H1 (cell line): ENCODE data around the gene NFATC1. TPM values are rescaled to one million over a fixed set of nuclear protein-coding genes. Genes with fewer than 3 reads are reported as not detected.

Source experiments
- CTCF ChIA-PET: fragments of 300-600 bp; sonication (Branson Sonifier 250); formaldehyde crosslinking; loops from one replicate; lab custom pipeline; 2021; ENCODE audit not compliant: partially characterized antibody; lab: Charles Lee
- POLR2A ChIA-PET: fragments of 300-600 bp; sonication (Branson Sonifier 250); formaldehyde crosslinking; loops from one replicate; lab custom pipeline; 2021; ENCODE audit warnings: inconsistent platforms; ENCODE audit not compliant: partially characterized antibody; lab: Charles Lee
- DNase-seq, 2 experiments: peaks; one replicate each; pipeline versions ENCODE4 v3.0.0 to v3.0.0-alpha.2; 2010 to 2022; ENCODE audit warnings: low spot score in 2 of 2, low read depth in 1 of 2, mixed read lengths in 1 of 2
- FAIRE-seq: peaks from 2 replicates; lab custom pipeline; 2011; peaks lifted over from hg19 to GRCh38; lab: Jason Lieb, UNC
- H2AFZ ChIP-seq: 2 replicates; pipeline ENCODE4 v1.8.1; 2012; ENCODE audit warnings: low read length, inconsistent platforms
- H2AK5ac ChIP-seq: 2 replicates; pipeline ENCODE4 v1.6.1; 2013; ENCODE audit warnings: low read depth, low read length
- H2BK120ac ChIP-seq: replicated peaks from 2 replicates; pipeline ENCODE3; 2013; ENCODE audit warnings: low read depth, low read length, inconsistent platforms
- H2BK12ac ChIP-seq: 2 replicates; pipeline ENCODE4 v1.6.1; 2013; ENCODE audit warnings: low read depth, low read length
- H2BK15ac ChIP-seq: 2 replicates; pipeline ENCODE4 v1.6.1; 2013; ENCODE audit warnings: low read length
- H2BK20ac ChIP-seq: 2 replicates; pipeline ENCODE4 v1.6.1; 2013; ENCODE audit warnings: low read length
- H2BK5ac ChIP-seq: 2 replicates; pipeline ENCODE4 v1.6.1; 2013; ENCODE audit warnings: low read depth, low read length
- H3K14ac ChIP-seq: 2 replicates; pipeline ENCODE4 v1.6.1; 2013; ENCODE audit warnings: inconsistent platforms; ENCODE audit not compliant: insufficient read length
- H3K18ac ChIP-seq: 2 replicates; pipeline ENCODE4 v1.6.1; 2013; ENCODE audit warnings: low read length; ENCODE audit errors: extremely low read depth
- H3K23ac ChIP-seq: 2 replicates; pipeline ENCODE4 v1.6.1; 2013; ENCODE audit warnings: inconsistent platforms; ENCODE audit not compliant: insufficient read length
- H3K23me2 ChIP-seq: 2 replicates; pipeline ENCODE4 v1.6.1; 2013; ENCODE audit warnings: low read depth, low read length
- H3K27ac ChIP-seq: 2 replicates; pipeline ENCODE4 v1.6.1; 2011; ENCODE audit warnings: low read depth, low read length, inconsistent platforms
- H3K27me3 ChIP-seq, 4 experiments: replicated peaks in 1 of 4; 1 replicate in 1 of 4; 2 replicates in 3 of 4; pipeline versions ENCODE4 v1.6.1 to v1.8.1; 2011 to 2013; ENCODE audit warnings: low read length in 3 of 4, mild to moderate bottlenecking in 3 of 4, inconsistent platforms in 2 of 4, mixed read lengths in 2 of 4, moderate library complexity in 1 of 4; ENCODE audit not compliant: control insufficient read depth in 3 of 4, insufficient read depth in 3 of 4; ENCODE audit errors: extremely low read depth in 1 of 4
- H3K36me3 ChIP-seq, 4 experiments: 2 replicates each; pipeline versions ENCODE4 v1.6.1 to v1.8.1; 2011 to 2013; ENCODE audit warnings: mild to moderate bottlenecking in 4 of 4, low read length in 3 of 4, moderate library complexity in 2 of 4, control low read depth in 1 of 4, inconsistent platforms in 1 of 4; ENCODE audit not compliant: insufficient read depth in 4 of 4, control insufficient read depth in 2 of 4
- H3K4ac ChIP-seq: replicated peaks from 2 replicates; pipeline ENCODE3; 2013; ENCODE audit warnings: low read length, low read depth, mixed read lengths, inconsistent platforms; ENCODE audit not compliant: insufficient read length
- H3K4me1 ChIP-seq, 4 experiments: replicated peaks in 1 of 4; 1 replicate in 1 of 4; 2 replicates in 3 of 4; pipeline versions ENCODE4 v1.6.1 to v1.8.1; 2011 to 2013; ENCODE audit warnings: low read length in 3 of 4, inconsistent platforms in 2 of 4, mixed read lengths in 1 of 4; ENCODE audit not compliant: insufficient read depth in 4 of 4, control insufficient read depth in 3 of 4
- H3K4me2 ChIP-seq, 2 experiments: 2 replicates each; pipeline versions ENCODE4 v1.6.1 to v1.8.1; 2011 to 2013; ENCODE audit warnings: low read depth in 2 of 2, low read length in 2 of 2, control low read depth in 1 of 2, inconsistent platforms in 1 of 2, mild to moderate bottlenecking in 1 of 2; ENCODE audit not compliant: insufficient read depth in 1 of 2
- H3K4me3 ChIP-seq, 4 experiments: fragments of 200-600, 300-600 bp in 1 of 4; sonication (generic), shearing (Covaris generic), sonication (Bioruptor Twin) in 1 of 4; 2 replicates each; pipeline versions ENCODE4 v1.5.1 to v1.8.1; 2011 to 2016; ENCODE audit warnings: low read length in 4 of 4, low read depth in 3 of 4, control low read depth in 2 of 4, inconsistent platforms in 2 of 4, mild to moderate bottlenecking in 2 of 4, mixed read lengths in 1 of 4, moderate library complexity in 1 of 4; ENCODE audit not compliant: insufficient read depth in 2 of 4; ENCODE audit errors: extremely low read depth in 1 of 4
- H3K56ac ChIP-seq: replicated peaks from 2 replicates; pipeline ENCODE3; 2013; ENCODE audit warnings: low read depth, mild to moderate bottlenecking, mixed read lengths, low read length, inconsistent platforms; ENCODE audit not compliant: insufficient read length
- H3K79me1 ChIP-seq: 2 replicates; pipeline ENCODE4 v1.6.1; 2013; ENCODE audit warnings: low read depth, low read length, control low read depth
- H3K79me2 ChIP-seq, 2 experiments: 2 replicates each; pipeline versions ENCODE4 v1.6.1 to v1.8.1; 2012 to 2013; ENCODE audit warnings: low read length in 2 of 2, mild to moderate bottlenecking in 2 of 2, inconsistent platforms in 1 of 2; ENCODE audit not compliant: insufficient read depth in 2 of 2, control insufficient read depth in 1 of 2
- H3K9ac ChIP-seq, 4 experiments: replicated peaks in 1 of 4; 1 replicate in 1 of 4; 2 replicates in 3 of 4; pipeline versions ENCODE4 v1.6.1 to v1.8.1; 2011 to 2013; ENCODE audit warnings: low read depth in 3 of 4, low read length in 3 of 4, control low read depth in 2 of 4, mild to moderate bottlenecking in 2 of 4, moderate library complexity in 2 of 4, inconsistent platforms in 1 of 4; ENCODE audit errors: extremely low read depth in 1 of 4
- H3K9me3 ChIP-seq, 2 experiments: 2 replicates each; pipeline versions ENCODE4 v1.6.1 to v1.8.1; 2012 to 2013; ENCODE audit warnings: mild to moderate bottlenecking in 2 of 2, moderate library complexity in 2 of 2, control low read depth in 1 of 2, inconsistent platforms in 1 of 2, low read depth in 1 of 2, low read length in 1 of 2, mixed read lengths in 1 of 2; ENCODE audit not compliant: insufficient read depth in 2 of 2
- H4K20me1 ChIP-seq, 2 experiments: replicated peaks in 1 of 2; 2 replicates each; pipeline versions ENCODE3 to v1.8.1; 2011 to 2013; ENCODE audit warnings: inconsistent platforms in 2 of 2, low read length in 2 of 2, mild to moderate bottlenecking in 1 of 2; ENCODE audit not compliant: insufficient read depth in 2 of 2, control insufficient read depth in 1 of 2
- H4K5ac ChIP-seq: 2 replicates; pipeline ENCODE4 v1.6.1; 2013; ENCODE audit warnings: low read length, low read depth, mixed read lengths, inconsistent platforms; ENCODE audit not compliant: insufficient read length
- H4K8ac ChIP-seq: 2 replicates; pipeline ENCODE4 v1.8.0; 2013; ENCODE audit warnings: mild to moderate bottlenecking, moderate library complexity, low read length, inconsistent platforms; ENCODE audit not compliant: insufficient read depth; ENCODE audit errors: extremely low read depth
- H4K91ac ChIP-seq: replicated peaks from 2 replicates; pipeline ENCODE3; 2013; ENCODE audit warnings: low read length, mixed read lengths, inconsistent platforms; ENCODE audit not compliant: insufficient read length
- POLR2AphosphoS5 ChIP-seq: IDR thresholded peaks from 2 replicates; pipeline ENCODE4 v1.6.1; 2011; ENCODE audit warnings: low read depth, low read length
- WGBS, 2 experiments: shearing (Covaris generic) in 1 of 2; methylation state at CpG; one replicate each; pipeline versions ENCODE4 v1.1.6 to v1.1.7; 2013 to 2015; ENCODE audit warnings: low lambda C conversion rate in 2 of 2, mixed read lengths in 2 of 2, inconsistent platforms in 1 of 2, low coverage in 1 of 2, missing lambda C conversion rate in 1 of 2; ENCODE audit not compliant: insufficient replicate concordance in 2 of 2, insufficient coverage in 1 of 2, insufficient read length in 1 of 2; ENCODE audit errors: extremely low coverage in 1 of 2, missing lambda C conversion rate in 1 of 2; 5-methylcytosine and 5-hydroxymethylcytosine counted together
- polyA plus RNA-seq, 7 experiments: library from polyadenylated mRNA; depleted of rRNA in 3 of 7; stranded (reverse) in 5 of 7; unstranded in 2 of 7; fragments of >200 nt in 5 of 7; fragments of 200-250 nt in 2 of 7; gene quantifications; 1 replicate in 5 of 7; 2 replicates in 1 of 7; 4 replicates in 1 of 7; pipeline versions ENCODE4 v1.2.1 to v1.2.3, GENCODE V29; 2011 to 2013; ENCODE audit warnings: missing spikeins in 2 of 7, mixed read lengths in 2 of 7
- total RNA-seq: library from RNA; stranded (reverse); fragmentation: NEBNext Ultra II Directional; extraction: Animal tissue kit (Norgen Biotek cat#: 25700); gene quantifications from 2 replicates; pipeline ENCODE4 v1.2.1, GENCODE V29; 2021

Gene NFATC1
- total and polyA plus RNA-seq, 2 of the 8 experiments (the other 6 are each of a cell fraction or from before 2014, with no cell fraction given) = 2.0 to 6.6 TPM

GRCh38 chr18:79449551-79450288 is 54.0 kb downstream of the NFATC1 start:
- no peak overlapping the region for H2BK12ac ChIP-seq
- H3K23me2 ChIP-seq = no peaks in the 10 kb centered on the region
- no peak overlapping the region for H3K4me3 ChIP-seq
- H2AK5ac ChIP-seq = no peak overlapping the region
- no peak overlapping the region for H4K5ac ChIP-seq
- no peak overlapping the region for H4K8ac ChIP-seq
- no peaks in the 10 kb centered on the region for H3K27me3 ChIP-seq
- H3K9me3 ChIP-seq = no peaks in the 10 kb centered on the region
- H3K79me2 ChIP-seq = no peaks in the 10 kb centered on the region
- no peaks in the 10 kb centered on the region for H3K79me1 ChIP-seq
- H3K23ac ChIP-seq = no peak overlapping the region
- H3K9ac ChIP-seq = no peak overlapping the region
- ChIA-PET CTCF (interaction anchor here (1.0 to 1.1 kb wide), 3 partner anchors 45 to 109 kb away, joined by 3 to 4 read pairs (median 3); no protein-coding TSS in a partner anchor), POLR2A (no interaction called here)
- no peaks in the 10 kb centered on the region for H4K20me1 ChIP-seq
- no peak overlapping the region for H4K91ac ChIP-seq
- no peak overlapping the region for H2BK5ac ChIP-seq
- no peak overlapping the region for H3K18ac ChIP-seq
- no peak overlapping the region for H2BK120ac ChIP-seq
- no peak overlapping the region for H3K27ac ChIP-seq
- H2BK20ac ChIP-seq = no peak overlapping the region
- FAIRE-seq (no peak), DNase-seq (no peak)
- 92% methylated on average over 35 of the region's 35 CpGs; no CpG with 5 or more reads in 1 of the 2 experiments for WGBS, 2 experiments
- H3K4ac ChIP-seq = no peak overlapping the region
- no peaks in the 10 kb centered on the region; a peak in 1 of 8 replicates for H3K36me3 ChIP-seq
- no peaks in the 10 kb centered on the region; a peak in 2 of 7 replicates for H3K4me1 ChIP-seq
- no peak overlapping the region for H2BK15ac ChIP-seq
- H3K4me2 ChIP-seq = no peak overlapping the region
- TF ChIP-seq POLR2AphosphoS5 = no peak
- no peak overlapping the region for H3K56ac ChIP-seq
- H2AFZ ChIP-seq = no peak overlapping the region
- H3K14ac ChIP-seq = no peak overlapping the region
